Limb (tissue), 2 donors: ENCODE data around the gene COL5A1.

Source experiments
- DNase-seq, 2 donors: peaks; one replicate each; pipeline ENCODE4 v3.0.0-alpha.2; 2016; ENCODE audit errors: extremely low spot score in 2 of 2

COL5A1 gene

GRCh38 chr9:134888603-134889190, 247.1 kb downstream of the COL5A1 start:
- DNase-seq, result no peak

GRCh38 chr9:134889386-134890154, 248.0 kb downstream of the COL5A1 start:
- no peak for DNase-seq

- no peak for DNase-seq
These were observed 248.5 kb downstream of the COL5A1 start for GRCh38 chr9:134890155-134890495.

- DNase-seq, result no peak
These were observed 249.4 kb downstream of the COL5A1 start for GRCh38 chr9:134891053-134891452.

- DNase-seq, result no peak
These were observed 250.1 kb downstream of the COL5A1 start for GRCh38 chr9:134891713-134892112.

GRCh38 chr9:134892221-134892620, 250.6 kb downstream of the COL5A1 start:
- DNase-seq, result no peak

- peak in 1 of 2 donors; percentile 13 for DNase-seq
These were observed 251.3 kb downstream of the COL5A1 start for GRCh38 chr9:134892820-134893420.
